H1 (cell line): Measurements from ENCODE around the gene CD37. TPM values are rescaled to one million over a fixed set of nuclear protein-coding genes. Genes with fewer than 3 reads are reported as not detected.
A peak's percentile ranks its signal among the peaks of the same experiment; 100 is the strongest.

Experiments used
- CTCF ChIA-PET: fragments of 300-600 bp; sonication (Branson Sonifier 250); formaldehyde crosslinking; loops from one replicate; lab custom pipeline; 2021; ENCODE audit not compliant: partially characterized antibody; lab: Charles Lee
- POLR2A ChIA-PET: fragments of 300-600 bp; sonication (Branson Sonifier 250); formaldehyde crosslinking; loops from one replicate; lab custom pipeline; 2021; ENCODE audit warnings: inconsistent platforms; ENCODE audit not compliant: partially characterized antibody; lab: Charles Lee
- DNase-seq, 2 experiments: peaks; one replicate each; pipeline versions ENCODE4 v3.0.0 to v3.0.0-alpha.2; 2010 to 2022; ENCODE audit warnings: low spot score in 2 of 2, low read depth in 1 of 2, mixed read lengths in 1 of 2
- FAIRE-seq: peaks from 2 replicates; lab custom pipeline; 2011; peaks lifted over from hg19 to GRCh38; lab: Jason Lieb, UNC
- H2AFZ ChIP-seq: 2 replicates; pipeline ENCODE4 v1.8.1; 2012; ENCODE audit warnings: low read length, inconsistent platforms
- H2AK5ac ChIP-seq: 2 replicates; pipeline ENCODE4 v1.6.1; 2013; ENCODE audit warnings: low read depth, low read length
- H2BK120ac ChIP-seq: replicated peaks from 2 replicates; pipeline ENCODE3; 2013; ENCODE audit warnings: low read depth, low read length, inconsistent platforms
- H2BK12ac ChIP-seq: 2 replicates; pipeline ENCODE4 v1.6.1; 2013; ENCODE audit warnings: low read depth, low read length
- H2BK15ac ChIP-seq: 2 replicates; pipeline ENCODE4 v1.6.1; 2013; ENCODE audit warnings: low read length
- H2BK20ac ChIP-seq: 2 replicates; pipeline ENCODE4 v1.6.1; 2013; ENCODE audit warnings: low read length
- H2BK5ac ChIP-seq: 2 replicates; pipeline ENCODE4 v1.6.1; 2013; ENCODE audit warnings: low read depth, low read length
- H3K14ac ChIP-seq: 2 replicates; pipeline ENCODE4 v1.6.1; 2013; ENCODE audit warnings: inconsistent platforms; ENCODE audit not compliant: insufficient read length
- H3K18ac ChIP-seq: 2 replicates; pipeline ENCODE4 v1.6.1; 2013; ENCODE audit warnings: low read length; ENCODE audit errors: extremely low read depth
- H3K23ac ChIP-seq: 2 replicates; pipeline ENCODE4 v1.6.1; 2013; ENCODE audit warnings: inconsistent platforms; ENCODE audit not compliant: insufficient read length
- H3K23me2 ChIP-seq: 2 replicates; pipeline ENCODE4 v1.6.1; 2013; ENCODE audit warnings: low read depth, low read length
- H3K27ac ChIP-seq: 2 replicates; pipeline ENCODE4 v1.6.1; 2011; ENCODE audit warnings: low read depth, low read length, inconsistent platforms
- H3K27me3 ChIP-seq, 4 experiments: replicated peaks in 1 of 4; 1 replicate in 1 of 4; 2 replicates in 3 of 4; pipeline versions ENCODE4 v1.6.1 to v1.8.1; 2011 to 2013; ENCODE audit warnings: low read length in 3 of 4, mild to moderate bottlenecking in 3 of 4, inconsistent platforms in 2 of 4, mixed read lengths in 2 of 4, moderate library complexity in 1 of 4; ENCODE audit not compliant: control insufficient read depth in 3 of 4, insufficient read depth in 3 of 4; ENCODE audit errors: extremely low read depth in 1 of 4
- H3K36me3 ChIP-seq, 4 experiments: 2 replicates each; pipeline versions ENCODE4 v1.6.1 to v1.8.1; 2011 to 2013; ENCODE audit warnings: mild to moderate bottlenecking in 4 of 4, low read length in 3 of 4, moderate library complexity in 2 of 4, control low read depth in 1 of 4, inconsistent platforms in 1 of 4; ENCODE audit not compliant: insufficient read depth in 4 of 4, control insufficient read depth in 2 of 4
- H3K4ac ChIP-seq: replicated peaks from 2 replicates; pipeline ENCODE3; 2013; ENCODE audit warnings: low read length, low read depth, mixed read lengths, inconsistent platforms; ENCODE audit not compliant: insufficient read length
- H3K4me1 ChIP-seq, 4 experiments: replicated peaks in 1 of 4; 1 replicate in 1 of 4; 2 replicates in 3 of 4; pipeline versions ENCODE4 v1.6.1 to v1.8.1; 2011 to 2013; ENCODE audit warnings: low read length in 3 of 4, inconsistent platforms in 2 of 4, mixed read lengths in 1 of 4; ENCODE audit not compliant: insufficient read depth in 4 of 4, control insufficient read depth in 3 of 4
- H3K4me2 ChIP-seq, 2 experiments: 2 replicates each; pipeline versions ENCODE4 v1.6.1 to v1.8.1; 2011 to 2013; ENCODE audit warnings: low read depth in 2 of 2, low read length in 2 of 2, control low read depth in 1 of 2, inconsistent platforms in 1 of 2, mild to moderate bottlenecking in 1 of 2; ENCODE audit not compliant: insufficient read depth in 1 of 2
- H3K4me3 ChIP-seq, 4 experiments: fragments of 200-600, 300-600 bp in 1 of 4; sonication (generic), shearing (Covaris generic), sonication (Bioruptor Twin) in 1 of 4; 2 replicates each; pipeline versions ENCODE4 v1.5.1 to v1.8.1; 2011 to 2016; ENCODE audit warnings: low read length in 4 of 4, low read depth in 3 of 4, control low read depth in 2 of 4, inconsistent platforms in 2 of 4, mild to moderate bottlenecking in 2 of 4, mixed read lengths in 1 of 4, moderate library complexity in 1 of 4; ENCODE audit not compliant: insufficient read depth in 2 of 4; ENCODE audit errors: extremely low read depth in 1 of 4
- H3K56ac ChIP-seq: replicated peaks from 2 replicates; pipeline ENCODE3; 2013; ENCODE audit warnings: low read depth, mild to moderate bottlenecking, mixed read lengths, low read length, inconsistent platforms; ENCODE audit not compliant: insufficient read length
- H3K79me1 ChIP-seq: 2 replicates; pipeline ENCODE4 v1.6.1; 2013; ENCODE audit warnings: low read depth, low read length, control low read depth
- H3K79me2 ChIP-seq, 2 experiments: 2 replicates each; pipeline versions ENCODE4 v1.6.1 to v1.8.1; 2012 to 2013; ENCODE audit warnings: low read length in 2 of 2, mild to moderate bottlenecking in 2 of 2, inconsistent platforms in 1 of 2; ENCODE audit not compliant: insufficient read depth in 2 of 2, control insufficient read depth in 1 of 2
- H3K9ac ChIP-seq, 4 experiments: replicated peaks in 1 of 4; 1 replicate in 1 of 4; 2 replicates in 3 of 4; pipeline versions ENCODE4 v1.6.1 to v1.8.1; 2011 to 2013; ENCODE audit warnings: low read depth in 3 of 4, low read length in 3 of 4, control low read depth in 2 of 4, mild to moderate bottlenecking in 2 of 4, moderate library complexity in 2 of 4, inconsistent platforms in 1 of 4; ENCODE audit errors: extremely low read depth in 1 of 4
- H3K9me3 ChIP-seq, 2 experiments: 2 replicates each; pipeline versions ENCODE4 v1.6.1 to v1.8.1; 2012 to 2013; ENCODE audit warnings: mild to moderate bottlenecking in 2 of 2, moderate library complexity in 2 of 2, control low read depth in 1 of 2, inconsistent platforms in 1 of 2, low read depth in 1 of 2, low read length in 1 of 2, mixed read lengths in 1 of 2; ENCODE audit not compliant: insufficient read depth in 2 of 2
- H4K20me1 ChIP-seq, 2 experiments: replicated peaks in 1 of 2; 2 replicates each; pipeline versions ENCODE3 to v1.8.1; 2011 to 2013; ENCODE audit warnings: inconsistent platforms in 2 of 2, low read length in 2 of 2, mild to moderate bottlenecking in 1 of 2; ENCODE audit not compliant: insufficient read depth in 2 of 2, control insufficient read depth in 1 of 2
- H4K5ac ChIP-seq: 2 replicates; pipeline ENCODE4 v1.6.1; 2013; ENCODE audit warnings: low read length, low read depth, mixed read lengths, inconsistent platforms; ENCODE audit not compliant: insufficient read length
- H4K8ac ChIP-seq: 2 replicates; pipeline ENCODE4 v1.8.0; 2013; ENCODE audit warnings: mild to moderate bottlenecking, moderate library complexity, low read length, inconsistent platforms; ENCODE audit not compliant: insufficient read depth; ENCODE audit errors: extremely low read depth
- H4K91ac ChIP-seq: replicated peaks from 2 replicates; pipeline ENCODE3; 2013; ENCODE audit warnings: low read length, mixed read lengths, inconsistent platforms; ENCODE audit not compliant: insufficient read length
- ATF2 ChIP-seq: IDR thresholded peaks from 2 replicates; pipeline ENCODE4 v1.6.1; 2012; ENCODE audit warnings: low read length, inconsistent platforms
- CREB1 ChIP-seq: IDR thresholded peaks from 2 replicates; pipeline ENCODE4 v1.6.1; 2012; ENCODE audit warnings: inconsistent platforms
- EGR1 ChIP-seq: IDR thresholded peaks from 2 replicates; pipeline ENCODE4 v1.6.1; 2011; ENCODE audit warnings: low read depth, low read length, borderline replicate concordance
- KDM1A ChIP-seq: fragments of 200-600, 300-600 bp; sonication (generic); IDR thresholded peaks from 2 replicates; pipeline ENCODE4 v1.7.1; 2016; ENCODE audit warnings: mild to moderate bottlenecking, low read length, borderline replicate concordance
- POLR2A ChIP-seq, 2 experiments: IDR thresholded peaks; 1 replicate in 1 of 2; 2 replicates in 1 of 2; pipeline ENCODE4 v1.6.1; 2011; ENCODE audit warnings: low read depth in 2 of 2, low read length in 2 of 2, mild to moderate bottlenecking in 2 of 2; ENCODE audit errors: control extremely low read depth in 1 of 2
- POLR2AphosphoS5 ChIP-seq: IDR thresholded peaks from 2 replicates; pipeline ENCODE4 v1.6.1; 2011; ENCODE audit warnings: low read depth, low read length
- RAD21 ChIP-seq, 2 experiments: IDR thresholded peaks in 1 of 2; conservative IDR thresholded peaks in 1 of 2; 2 replicates each; pipeline ENCODE4 v1.6.1; 2011; ENCODE audit warnings: low read depth in 2 of 2, low read length in 2 of 2, improper control_type of control experiment in 1 of 2, inconsistent platforms in 1 of 2, mild to moderate bottlenecking in 1 of 2, moderate library complexity in 1 of 2
- TAF1 ChIP-seq: IDR thresholded peaks from 2 replicates; pipeline ENCODE4 v1.6.1; 2011; ENCODE audit warnings: mild to moderate bottlenecking, low read depth, low read length
- TAF7 ChIP-seq: optimal IDR thresholded peaks from 2 replicates; pipeline ENCODE3; 2011; ENCODE audit warnings: low read depth, mild to moderate bottlenecking, inconsistent platforms, low read length, moderate library complexity, borderline replicate concordance
- WGBS, 2 experiments: shearing (Covaris generic) in 1 of 2; methylation state at CpG; one replicate each; pipeline versions ENCODE4 v1.1.6 to v1.1.7; 2013 to 2015; ENCODE audit warnings: low lambda C conversion rate in 2 of 2, mixed read lengths in 2 of 2, inconsistent platforms in 1 of 2, low coverage in 1 of 2, missing lambda C conversion rate in 1 of 2; ENCODE audit not compliant: insufficient replicate concordance in 2 of 2, insufficient coverage in 1 of 2, insufficient read length in 1 of 2; ENCODE audit errors: extremely low coverage in 1 of 2, missing lambda C conversion rate in 1 of 2; 5-methylcytosine and 5-hydroxymethylcytosine counted together
- polyA plus RNA-seq, 7 experiments: library from polyadenylated mRNA; depleted of rRNA in 3 of 7; stranded (reverse) in 5 of 7; unstranded in 2 of 7; fragments of >200 nt in 5 of 7; fragments of 200-250 nt in 2 of 7; gene quantifications; 1 replicate in 5 of 7; 2 replicates in 1 of 7; 4 replicates in 1 of 7; pipeline versions ENCODE4 v1.2.1 to v1.2.3, GENCODE V29; 2011 to 2013; ENCODE audit warnings: missing spikeins in 2 of 7, mixed read lengths in 2 of 7
- total RNA-seq: library from RNA; stranded (reverse); fragmentation: NEBNext Ultra II Directional; extraction: Animal tissue kit (Norgen Biotek cat#: 25700); gene quantifications from 2 replicates; pipeline ENCODE4 v1.2.1, GENCODE V29; 2021

CD37 gene
- total and polyA plus RNA-seq, 2 of the 8 experiments (the other 6 are each of a cell fraction or from before 2014, with no cell fraction given) = not detected

GRCh38 chr19:49338691-49339300 is 3.6 kb downstream of the CD37 start:
- peak overlapping the region; percentile 13 to 59 (median 50); a peak in 7 of 8 replicates for H3K4me3 ChIP-seq
- no peak overlapping the region; the same call in none of the 2 replicates for H4K8ac ChIP-seq
- H4K91ac ChIP-seq = no peak overlapping the region
- peaks cover 13% of the 10 kb centered on the region for H3K23me2 ChIP-seq
- no peak overlapping the region for H3K23ac ChIP-seq
- no peaks in the 10 kb centered on the region for H3K9me3 ChIP-seq
- H2BK15ac ChIP-seq = no peak overlapping the region
- H4K20me1 ChIP-seq = peaks cover 9 to 22% of the 10 kb centered on the region in 2 experiments
- no peak overlapping the region for H2BK12ac ChIP-seq
- H3K27me3 ChIP-seq = peaks cover 0 to 10% (median 3%) of the 10 kb centered on the region in 4 experiments; a peak in 4 of 7 replicates
- H3K4me1 ChIP-seq = peaks cover 0 to 17% (median 10%) of the 10 kb centered on the region in 4 experiments; a peak in 6 of 7 replicates
- H3K18ac ChIP-seq = peak overlapping the region; percentile 80; the same call in 1 of the 2 replicates
- H2BK20ac ChIP-seq = no peak overlapping the region
- DNase-seq (peak; percentile 90 to 99), FAIRE-seq (no peak)
- H3K9ac ChIP-seq = peak overlapping the region in 2 of 4 experiments; percentile 41 to 45; a peak in 3 of 7 replicates
- peak overlapping the region; percentile 66; the same call in 1 of the 2 replicates for H2BK5ac ChIP-seq
- WGBS, 2 experiments = 3% methylated on average over 24 of the region's 30 CpGs; no CpG with 5 or more reads in 1 of the 2 experiments
- H3K4ac ChIP-seq = no peak overlapping the region
- no peak overlapping the region for H2AFZ ChIP-seq
- no peak overlapping the region for H3K56ac ChIP-seq
- peak overlapping the region; percentile 88 to 99 for H3K4me2 ChIP-seq
- H2BK120ac ChIP-seq = no peak overlapping the region
- peaks cover 22 to 32% (median 24%) of the 10 kb centered on the region in 4 experiments; a peak in 7 of 8 replicates for H3K36me3 ChIP-seq
- H3K79me2 ChIP-seq = no peaks in the 10 kb centered on the region
- CTCF ChIA-PET = interaction anchor here (0.8 to 2.5 kb wide), 7 partner anchors 9 to 192 kb away, joined by 3 to 9 read pairs (median 6); no protein-coding TSS in a partner anchor
- H3K27ac ChIP-seq = peak overlapping the region; percentile 49; the same call in 1 of the 2 replicates
- H2AK5ac ChIP-seq = no peak overlapping the region
- POLR2A ChIA-PET = interaction anchor here (0.6 to 6.9 kb wide), 34 partner anchors 8 to 710 kb away, joined by 3 to 63 read pairs (median 4); partner anchors contain the start of genes DKKL1, LIN7B, NOSIP and PIH1D1
- H3K14ac ChIP-seq = no peak overlapping the region
- H3K79me1 ChIP-seq = no peaks in the 10 kb centered on the region
- peak overlapping the region; percentile 64 for H4K5ac ChIP-seq
- TF ChIP-seq ATF2 = peak; percentile 23; the same call in 1 of the 2 replicates
- TF ChIP-seq CREB1 = no peak
- TF ChIP-seq RAD21 (IDR thresholded peaks at IDR 0.05 in 1 of 2, conservative IDR thresholded peaks at IDR 0.05 in 1 of 2; ENCODE audit: low read depth in 2 of 2, low read length in 2 of 2) = peak in 1 of 2 experiments; percentile 20; a peak in 1 of 4 replicates
- no peak for TF ChIP-seq EGR1
- peak; percentile 59; the same call in 1 of the 2 replicates for TF ChIP-seq TAF1
- TF ChIP-seq POLR2A (IDR thresholded peaks at IDR 0.05; ENCODE audit: control extremely low read depth in 1 of 2, low read depth in 2 of 2, low read length in 2 of 2) = peak; percentile 65 to 79
- TF ChIP-seq KDM1A = no peak
- TF ChIP-seq TAF7 = peak; percentile 52
- peak; percentile 76 for TF ChIP-seq POLR2AphosphoS5
